ES-I3 (cell line): Measurements from ENCODE around the gene WFDC9.
"Not testable (repeated sequence)": the region's sequence is repeated elsewhere in the genome, so short reads cannot be mapped to it uniquely, and the experiment has no call there.

Experiments used
- H3K36me3 ChIP-seq: 2 replicates; pipeline ENCODE4 v1.6.1; 2013; ENCODE audit warnings: mild to moderate bottlenecking, low read length, control low read depth, moderate library complexity; ENCODE audit not compliant: insufficient read depth
- H3K4me1 ChIP-seq: 2 replicates; pipeline ENCODE4 v1.6.1; 2013; ENCODE audit warnings: mild to moderate bottlenecking, control low read depth, low read length; ENCODE audit not compliant: insufficient read depth
- H3K9ac ChIP-seq: 2 replicates; pipeline ENCODE4 v1.6.1; 2013; ENCODE audit warnings: low read depth, mild to moderate bottlenecking, low read length, moderate library complexity
- H3K9me3 ChIP-seq: 2 replicates; pipeline ENCODE4 v1.6.1; 2013; ENCODE audit warnings: mild to moderate bottlenecking, low read length, moderate library complexity; ENCODE audit not compliant: control insufficient read depth, insufficient read depth

The WFDC9 gene

DNA sequence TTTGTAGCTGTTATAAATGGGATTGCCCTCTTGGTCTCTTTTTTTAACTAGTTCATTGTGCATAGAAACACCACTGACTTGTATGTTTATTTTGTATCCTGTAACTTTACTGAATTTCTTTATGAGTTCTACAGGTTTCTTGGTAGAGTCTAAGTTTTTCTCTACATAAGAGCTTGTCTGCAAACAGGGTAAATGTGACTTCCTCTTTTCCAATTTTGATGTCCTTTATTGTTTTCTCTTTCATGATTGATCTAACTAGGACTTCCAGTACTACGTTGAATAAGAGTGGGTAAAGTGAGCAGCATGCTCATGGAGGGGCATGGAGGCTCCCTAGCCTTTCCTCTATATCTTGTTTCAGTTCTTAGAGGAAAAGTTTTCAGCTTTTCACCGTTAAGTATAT lies 4.5 kb downstream of the WFDC9 start:
- Histone ChIP-seq H3K4me1 (no peaks in the 10 kb centered on the region), H3K36me3 (no peaks in the 10 kb centered on the region), H3K9me3 (no peaks in the 10 kb centered on the region), H3K9ac (no peak overlapping the region)

DNA sequence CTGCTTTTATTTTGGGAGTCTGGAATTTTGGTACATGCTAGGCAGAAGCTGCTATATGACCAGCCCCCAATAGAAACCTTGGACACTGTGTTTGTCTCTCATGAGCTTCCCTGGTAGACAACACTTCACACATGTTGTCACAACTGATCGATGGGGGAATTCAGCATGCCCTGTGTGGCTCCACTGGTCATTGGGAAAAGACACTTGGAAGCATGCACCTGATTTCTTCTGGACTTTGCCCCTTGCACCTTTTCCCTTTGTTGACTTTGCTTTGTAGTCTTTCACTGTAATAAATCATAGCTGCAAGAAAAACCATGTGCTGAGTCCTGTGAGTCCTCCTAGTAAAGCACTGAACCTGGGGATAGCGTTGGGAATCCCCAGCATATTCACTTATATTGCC lies 9.5 kb downstream of the WFDC9 start:
- Histone ChIP-seq H3K9ac (no peak overlapping the region), H3K9me3 (no peaks in the 10 kb centered on the region), H3K36me3 (no peaks in the 10 kb centered on the region), H3K4me1 (no peaks in the 10 kb centered on the region)

DNA sequence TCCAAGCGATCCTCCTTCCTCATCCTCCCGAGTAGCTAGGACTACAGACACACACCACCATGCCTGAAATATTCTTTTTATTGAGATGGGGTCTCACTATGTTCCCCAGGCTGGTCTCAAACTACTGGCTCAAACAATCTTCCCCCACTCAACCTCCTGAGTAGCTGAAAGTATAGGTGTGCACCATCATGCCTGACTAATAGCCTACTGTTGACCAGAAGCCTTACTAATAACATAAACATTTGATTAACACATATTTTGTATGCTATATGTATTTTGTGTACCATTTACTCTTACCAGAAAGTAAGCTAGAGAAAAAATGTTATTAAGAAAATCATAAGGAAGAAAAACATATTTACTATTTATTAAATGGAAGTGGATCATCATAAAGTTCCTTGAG lies 13.5 kb downstream of the WFDC9 start:
- no peak overlapping the region for H3K9ac ChIP-seq

DNA sequence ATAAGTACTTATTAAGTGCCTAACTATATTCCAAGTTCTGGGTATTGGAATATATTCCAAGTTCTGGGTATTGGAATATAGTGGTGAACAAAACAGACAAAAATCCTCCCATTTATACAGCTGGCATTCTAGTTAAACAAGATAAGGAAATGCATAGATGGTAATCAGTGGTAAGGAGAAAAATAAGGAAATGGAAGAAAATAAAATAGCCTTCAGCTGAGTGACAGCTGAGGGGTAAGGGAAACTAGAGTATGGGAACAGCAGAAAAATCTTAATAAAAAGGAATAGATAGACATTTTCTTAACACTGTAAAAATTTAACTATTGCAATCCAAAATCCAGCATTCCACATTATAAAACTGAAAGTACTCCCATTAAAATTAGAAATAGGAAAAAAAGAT lies 18.8 kb downstream of the WFDC9 start:
- Histone ChIP-seq H3K9me3 (no peaks in the 10 kb centered on the region; the same call in 1 of the 2 replicates), H3K4me1 (peaks cover 4% of the 10 kb centered on the region; the same call in 1 of the 2 replicates), H3K36me3 (no peaks in the 10 kb centered on the region), H3K9ac (no peak overlapping the region)

More for the DNA sequence above, 13.5 kb downstream of the WFDC9 start:
- H3K9me3 ChIP-seq, result no peaks in the 10 kb centered on the region
- no peaks in the 10 kb centered on the region for H3K36me3 ChIP-seq
- no peaks in the 10 kb centered on the region for H3K4me1 ChIP-seq

DNA sequence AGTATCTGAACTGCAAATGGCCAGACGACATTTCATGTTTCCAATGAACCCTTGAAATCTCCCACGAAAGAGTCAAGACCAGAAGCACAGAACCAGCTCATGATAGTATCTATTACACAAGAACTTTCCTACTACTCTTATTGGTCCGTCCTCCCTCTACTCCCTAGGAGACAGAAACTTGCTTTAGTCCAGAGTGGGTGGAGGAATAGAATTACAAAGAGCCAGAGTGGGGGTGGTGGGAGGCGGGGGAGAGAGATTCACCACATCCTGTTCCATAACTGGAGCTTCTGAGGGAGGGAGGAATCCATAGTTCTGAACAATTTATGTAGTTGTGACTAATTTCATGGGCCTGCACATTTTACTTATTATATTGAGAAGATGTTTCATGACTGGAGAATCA lies 20.0 kb downstream of the WFDC9 start:
- Histone ChIP-seq H3K9ac (no peak overlapping the region), H3K9me3 (peaks cover 4% of the 10 kb centered on the region), H3K36me3 (no peaks in the 10 kb centered on the region)

DNA sequence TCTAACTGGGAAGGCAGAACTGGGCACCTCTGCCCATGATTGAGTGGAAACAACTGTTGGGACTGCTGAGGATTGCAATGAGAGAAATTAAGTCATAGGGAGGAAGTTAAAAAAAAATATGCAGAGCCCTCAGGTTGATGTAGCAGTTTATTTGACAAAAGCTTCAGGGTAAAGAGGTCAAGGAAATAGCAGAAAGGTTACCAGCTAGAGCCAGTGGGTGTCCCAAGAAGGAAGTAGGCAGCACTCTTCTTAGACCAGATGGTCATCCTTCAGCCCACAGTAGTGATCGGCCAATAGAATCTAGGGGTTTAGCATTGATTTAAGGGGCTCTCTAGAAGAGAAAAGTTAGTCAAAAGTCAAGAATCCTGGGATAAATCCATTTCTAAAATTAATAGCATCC lies 23.3 kb downstream of the WFDC9 start:
- peaks cover 4% of the 10 kb centered on the region for H3K9me3 ChIP-seq
- H3K4me1 ChIP-seq, result peaks cover 4% of the 10 kb centered on the region; the same call in 1 of the 2 replicates
- no peak overlapping the region for H3K9ac ChIP-seq
- H3K36me3 ChIP-seq, result no peaks in the 10 kb centered on the region

More for the DNA sequence above, 20.0 kb downstream of the WFDC9 start:
- H3K4me1 ChIP-seq, result peaks cover 4% of the 10 kb centered on the region; the same call in 1 of the 2 replicates

DNA sequence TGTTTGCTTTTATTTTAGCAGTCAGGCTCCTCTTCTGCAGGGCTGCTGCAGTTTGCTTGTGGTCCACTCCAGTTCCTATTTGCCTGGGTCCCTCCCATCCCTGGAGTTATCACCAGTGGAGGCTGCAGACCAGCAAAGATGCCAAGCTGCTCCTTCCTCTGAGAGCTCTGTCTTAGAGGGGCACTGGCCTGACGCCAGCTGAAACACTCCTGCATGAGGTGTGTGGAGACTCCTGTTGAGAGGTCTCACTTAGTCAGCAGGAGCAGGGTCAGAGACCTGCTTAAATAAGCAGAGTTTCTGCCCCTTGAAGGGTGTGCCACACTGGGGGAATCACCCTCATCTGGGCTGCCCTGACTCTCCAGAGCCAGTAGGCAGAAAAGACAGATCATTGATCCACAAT lies 35.8 kb downstream of the WFDC9 start:
- Histone ChIP-seq H3K9ac (no peak overlapping the region), H3K9me3 (peaks cover 3% of the 10 kb centered on the region), H3K36me3 (no peaks in the 10 kb centered on the region), H3K4me1 (no peaks in the 10 kb centered on the region)

DNA sequence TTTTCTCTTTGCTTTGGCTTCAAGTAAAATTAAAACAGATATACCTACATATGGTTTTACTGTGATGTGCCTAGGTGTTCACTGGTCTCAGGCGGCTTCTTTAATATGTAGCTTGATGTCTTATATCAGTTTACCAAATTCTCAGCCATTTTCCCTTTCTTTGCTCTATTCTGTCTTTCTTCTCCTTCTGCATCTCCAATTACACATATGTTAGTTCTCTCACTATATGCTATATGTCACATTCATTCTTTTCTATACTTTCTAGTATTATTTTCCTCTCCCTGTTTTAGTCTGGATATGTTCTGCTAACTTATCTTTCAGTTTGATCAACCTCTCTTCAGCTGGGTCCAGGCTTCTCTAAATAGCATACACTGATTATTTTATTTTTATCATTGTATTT lies 37.6 kb downstream of the WFDC9 start:
- Histone ChIP-seq H3K4me1 (no peaks in the 10 kb centered on the region), H3K9me3 (peaks cover 3% of the 10 kb centered on the region), H3K9ac (no peak overlapping the region)

DNA sequence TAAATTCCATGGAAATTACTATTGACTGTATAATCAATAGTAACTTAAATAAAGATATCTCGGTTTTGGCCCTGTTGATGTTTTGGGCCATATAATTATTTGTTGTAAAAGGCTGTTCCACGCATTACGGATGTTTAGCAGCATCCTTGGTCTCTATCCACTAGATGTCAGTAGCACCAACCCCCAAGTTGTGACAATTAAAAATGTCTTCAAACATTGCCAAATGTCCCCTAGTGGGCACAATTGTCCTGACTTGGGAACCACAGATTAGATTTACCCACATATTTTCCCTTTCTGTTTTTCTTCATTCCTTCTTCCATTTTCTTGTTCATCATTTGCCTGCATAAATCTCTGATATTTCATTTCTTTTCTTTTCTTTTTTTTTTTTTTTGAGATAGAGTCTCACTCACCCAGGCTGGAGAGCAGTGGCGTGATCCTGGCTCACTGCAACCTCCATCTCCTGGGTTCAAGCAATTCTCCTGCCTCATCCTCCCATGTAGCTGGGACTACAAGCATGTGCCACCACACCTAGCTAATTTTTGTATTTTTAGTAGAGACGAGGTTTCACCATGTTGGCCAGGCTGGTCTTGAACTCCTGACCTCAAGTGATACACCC lies 38.4 kb downstream of the WFDC9 start:
- no peaks in the 10 kb centered on the region for H3K36me3 ChIP-seq
- peaks cover 5% of the 10 kb centered on the region for H3K9me3 ChIP-seq
- H3K9ac ChIP-seq, result no peak overlapping the region
- H3K4me1 ChIP-seq, result no peaks in the 10 kb centered on the region

More for the DNA sequence above, 37.6 kb downstream of the WFDC9 start:
- H3K36me3 ChIP-seq, result no peaks in the 10 kb centered on the region

DNA sequence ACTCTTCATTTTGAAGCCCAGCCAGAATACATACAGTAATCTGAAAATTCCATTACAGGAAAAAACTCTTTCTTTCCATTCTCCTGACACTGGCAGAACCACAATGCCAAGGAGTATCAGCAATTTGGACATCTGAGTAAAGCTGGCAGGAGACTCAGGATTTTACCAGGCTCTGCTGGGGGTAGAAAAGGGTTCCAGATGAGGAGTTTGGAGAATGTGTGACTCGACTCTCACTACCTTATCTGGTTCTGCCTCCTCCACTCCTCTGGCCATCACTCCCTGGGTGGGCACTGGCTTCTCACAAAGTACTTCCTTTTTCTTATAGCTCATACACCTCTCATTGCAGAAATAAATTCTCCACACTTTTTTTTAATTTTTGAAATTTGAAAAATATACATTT lies 41.4 kb downstream of the WFDC9 start:
- peaks cover 5% of the 10 kb centered on the region for H3K9me3 ChIP-seq
- no peak overlapping the region for H3K9ac ChIP-seq
- no peaks in the 10 kb centered on the region for H3K36me3 ChIP-seq
- no peaks in the 10 kb centered on the region for H3K4me1 ChIP-seq

DNA sequence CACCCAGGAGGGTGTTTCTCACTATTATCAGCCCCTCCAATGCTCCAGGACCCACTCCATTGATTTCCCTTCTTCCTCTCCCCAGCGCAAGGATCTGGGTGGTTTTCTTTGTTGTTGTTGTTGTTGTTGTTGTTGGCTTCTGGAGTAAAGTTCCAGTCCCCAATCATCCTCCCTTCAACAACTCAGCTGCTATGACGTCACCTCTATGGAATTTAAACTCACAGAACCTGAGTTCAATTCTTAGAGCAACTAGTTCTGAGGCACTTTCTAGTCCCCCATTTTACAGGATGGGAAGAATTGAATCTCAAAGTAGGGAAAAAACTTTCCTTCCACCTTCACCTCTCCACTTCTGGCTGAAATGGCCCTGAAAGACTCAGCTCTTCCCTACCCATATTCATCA lies 42.3 kb downstream of the WFDC9 start:
- no peaks in the 10 kb centered on the region for H3K4me1 ChIP-seq
- H3K9ac ChIP-seq, result no peak overlapping the region
- peaks cover 5% of the 10 kb centered on the region for H3K9me3 ChIP-seq
- no peaks in the 10 kb centered on the region for H3K36me3 ChIP-seq

DNA sequence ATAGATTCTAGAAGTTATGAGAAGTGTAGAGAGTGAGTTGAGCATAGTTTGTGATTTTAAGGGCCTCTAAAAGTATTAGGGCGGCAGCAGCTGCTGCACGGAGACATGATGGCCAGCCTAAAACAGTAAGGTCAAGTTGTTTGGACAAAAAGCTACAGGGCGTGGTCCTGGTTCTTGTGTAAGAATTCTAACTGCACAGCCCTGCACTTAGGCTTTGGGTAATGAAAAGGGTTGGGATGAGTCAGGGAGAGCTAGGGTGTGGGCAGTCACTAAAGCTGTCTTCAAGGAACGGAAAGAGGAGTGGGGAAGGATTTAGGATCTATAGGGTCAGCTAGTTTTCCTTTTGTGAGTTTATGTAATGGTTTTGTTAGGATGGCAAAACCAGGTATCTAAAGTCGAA lies 45.1 kb downstream of the WFDC9 start:
- H3K4me1 ChIP-seq, H3K9ac ChIP-seq, H3K36me3 ChIP-seq, H3K9me3 ChIP-seq: not testable (repeated sequence)

DNA sequence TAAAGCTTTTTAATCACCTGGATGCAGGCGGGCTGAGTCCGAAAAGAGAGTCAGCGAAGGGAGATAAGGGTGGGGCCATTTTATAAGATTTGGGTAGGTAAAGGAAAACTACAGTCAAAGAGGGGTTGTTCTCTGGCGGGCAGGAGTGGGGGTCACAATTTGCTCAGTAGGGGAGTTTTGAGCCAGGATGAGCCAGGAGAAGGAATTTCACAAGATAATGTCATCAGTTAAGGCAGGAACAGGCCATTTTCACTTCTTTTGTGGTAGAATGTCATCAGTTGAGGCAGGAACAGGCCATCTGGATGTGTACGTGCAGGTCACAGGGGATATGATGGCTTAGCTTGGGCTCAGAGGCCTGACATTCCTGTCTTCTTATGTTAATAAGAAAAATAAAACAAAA lies 46.8 kb downstream of the WFDC9 start:
- H3K36me3 ChIP-seq, H3K4me1 ChIP-seq, H3K9ac ChIP-seq, H3K9me3 ChIP-seq: not testable (repeated sequence)

DNA sequence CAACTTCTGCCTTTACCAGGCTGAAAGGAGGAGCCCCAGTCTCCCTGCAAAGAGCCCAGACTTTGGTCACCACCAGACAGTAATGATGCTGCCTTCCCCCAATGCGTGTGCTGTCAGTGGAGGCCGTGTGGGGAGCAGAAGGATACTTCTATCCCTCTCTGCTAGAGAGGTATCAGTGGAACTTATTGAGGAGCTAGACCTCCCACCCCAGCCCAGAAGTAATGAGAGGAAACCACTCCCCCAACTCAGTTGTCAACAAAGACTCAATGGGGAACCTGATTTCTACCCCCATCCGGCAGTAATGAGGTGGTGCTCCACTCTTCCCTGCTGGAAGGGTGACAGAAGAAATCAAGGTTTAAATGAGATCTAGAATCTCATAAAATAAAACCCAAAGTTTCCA lies 47.6 kb downstream of the WFDC9 start:
- H3K4me1 ChIP-seq, result peaks cover 10% of the 10 kb centered on the region
- no peaks in the 10 kb centered on the region for H3K36me3 ChIP-seq
- H3K9me3 ChIP-seq, result peaks cover 2% of the 10 kb centered on the region; the same call in 1 of the 2 replicates
- no peak overlapping the region for H3K9ac ChIP-seq

DNA sequence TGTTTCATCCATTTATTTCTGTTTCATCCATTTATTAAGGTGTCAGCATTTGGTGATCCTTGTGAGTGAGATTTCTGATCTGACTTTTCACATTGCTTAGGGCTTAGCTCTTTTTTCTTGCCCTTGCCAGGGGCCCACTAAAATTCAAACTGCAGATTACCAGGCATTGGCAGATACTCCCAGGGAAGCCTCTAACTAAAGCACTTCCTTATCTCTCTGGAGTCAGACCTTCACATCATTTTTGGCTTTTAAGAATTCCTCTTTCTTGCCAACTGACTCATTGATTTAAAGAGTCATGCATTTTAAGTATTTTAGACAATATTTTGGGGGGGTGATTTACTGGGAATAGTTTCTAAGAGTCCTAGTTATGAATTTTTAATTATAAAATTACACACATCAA lies 49.4 kb downstream of the WFDC9 start:
- H3K36me3 ChIP-seq, result no peaks in the 10 kb centered on the region
- no peaks in the 10 kb centered on the region for H3K9me3 ChIP-seq
- H3K4me1 ChIP-seq, result peaks cover 21% of the 10 kb centered on the region
- H3K9ac ChIP-seq, result no peak overlapping the region

DNA sequence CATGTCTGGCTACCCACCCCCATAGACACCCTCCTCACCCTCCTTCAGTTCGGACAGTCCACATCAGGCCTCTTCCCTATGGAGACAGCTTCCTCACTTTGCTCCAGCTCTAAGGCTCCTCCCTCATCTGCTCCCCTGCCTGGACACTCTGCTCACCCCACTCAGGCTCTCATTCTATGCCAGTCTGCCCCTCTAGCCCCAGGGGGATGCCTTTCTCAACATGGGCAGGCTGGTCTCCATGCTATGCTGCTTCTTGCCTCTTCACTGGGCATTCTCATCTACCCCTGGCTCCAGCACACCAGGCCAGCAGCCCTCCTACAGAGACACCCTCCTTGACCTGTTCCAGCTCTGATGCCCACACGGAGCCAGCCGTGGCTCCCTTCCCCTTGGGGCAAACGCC lies 51.9 kb downstream of the WFDC9 start, which contains the start of gene WFDC8:
Gene WFDC8, minus strand, starts transcription at position 101 of the 400 bp plus-strand sequence. Its CDS starts 37 bp downstream, at position 64.
- Histone ChIP-seq H3K4me1 (peaks cover 21% of the 10 kb centered on the region), H3K9ac (no peak within 1 kb of the TSS), H3K36me3 (no peaks in the 10 kb centered on the region), H3K9me3 (no peaks in the 10 kb centered on the region)
